Measurements from ENCODE around the gene SEC14L1.

SEC14L1 gene

DNA sequence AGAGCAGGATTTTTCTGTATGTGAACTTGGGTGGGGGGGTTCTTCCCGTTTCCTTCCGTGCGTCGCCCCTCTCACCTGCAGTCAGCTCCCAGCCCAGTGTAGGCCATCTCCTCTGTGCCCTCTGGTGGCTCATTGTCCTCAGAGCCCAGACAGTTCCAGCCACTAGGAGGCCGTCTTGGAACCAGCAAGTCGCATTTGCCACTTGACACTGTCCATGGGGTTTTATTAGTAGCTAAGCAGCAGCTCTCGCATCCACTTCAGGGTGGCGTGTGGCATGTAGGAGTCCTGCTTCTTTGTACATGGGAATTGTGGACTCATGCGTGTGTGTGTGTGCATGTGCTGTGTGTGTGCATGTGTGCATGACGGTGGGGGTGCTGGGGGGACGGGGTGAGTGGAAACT lies 74.0 kb downstream of the SEC14L1 start:
- no peak for DNase-seq (ENCODE audit: low read depth)

DNA sequence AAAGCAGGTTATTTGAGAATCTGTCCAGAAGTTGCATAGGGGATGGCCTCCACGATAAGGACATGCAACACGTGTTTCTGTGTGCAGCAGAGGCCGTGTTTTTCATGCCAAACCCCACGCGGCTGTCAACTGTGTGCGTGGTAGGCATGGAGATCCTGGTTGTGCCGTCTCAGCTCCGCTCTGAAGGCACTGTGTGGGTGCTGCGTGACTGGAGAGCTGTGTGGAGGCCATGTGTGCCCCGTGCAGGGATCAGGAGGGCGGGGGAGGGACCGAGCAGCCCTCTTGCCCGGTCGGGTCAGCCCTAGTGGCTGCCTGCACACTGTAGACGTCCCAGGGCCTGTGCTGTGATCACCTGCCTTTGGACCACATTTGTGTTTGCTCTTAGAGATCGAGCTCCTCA lies 74.5 kb downstream of the SEC14L1 start:
- DNase-seq (ENCODE audit: low read depth) = no peak

DNA sequence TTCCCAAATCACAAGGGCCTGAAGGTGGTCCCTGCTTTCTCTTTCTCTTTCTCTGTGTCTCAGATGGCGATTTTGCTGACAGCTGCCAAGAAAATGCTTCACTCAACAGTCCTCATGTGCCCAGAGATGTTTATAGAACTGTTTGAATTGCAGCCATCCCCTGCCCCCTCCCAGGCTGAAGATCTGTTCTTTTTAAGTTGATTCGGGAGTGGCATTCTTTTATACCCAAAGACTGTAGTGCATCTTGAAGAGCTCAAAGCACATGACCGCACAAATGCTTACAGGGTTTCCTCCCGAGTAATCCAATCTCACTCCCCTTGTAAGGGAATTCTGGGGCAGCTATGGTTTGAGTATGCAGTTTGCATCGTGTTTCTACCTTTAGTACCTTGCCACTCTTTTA lies 75.7 kb downstream of the SEC14L1 start:
- no peak for DNase-seq (ENCODE audit: low read depth)

DNA sequence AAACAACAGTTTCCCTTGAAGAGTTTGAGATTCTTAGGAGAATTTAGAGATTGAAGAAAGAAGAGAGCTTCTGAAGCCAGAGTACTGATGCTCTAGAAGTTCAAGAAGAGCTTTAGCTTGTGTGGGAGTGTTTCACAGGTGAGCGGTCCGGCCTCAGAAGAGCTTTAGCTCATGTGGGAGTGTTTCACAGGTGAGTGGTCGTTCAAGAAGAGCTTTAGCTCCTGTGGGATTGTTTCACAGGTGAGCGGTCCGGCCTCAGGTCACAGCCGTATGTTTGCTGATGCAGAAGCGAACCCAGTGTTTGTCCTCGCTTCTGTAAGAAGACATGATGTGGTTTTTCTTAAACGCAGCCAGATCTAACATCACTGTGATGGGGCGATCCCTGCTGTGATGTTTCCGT lies 76.4 kb downstream of the SEC14L1 start:
- no peak for DNase-seq (ENCODE audit: low read depth)

DNA sequence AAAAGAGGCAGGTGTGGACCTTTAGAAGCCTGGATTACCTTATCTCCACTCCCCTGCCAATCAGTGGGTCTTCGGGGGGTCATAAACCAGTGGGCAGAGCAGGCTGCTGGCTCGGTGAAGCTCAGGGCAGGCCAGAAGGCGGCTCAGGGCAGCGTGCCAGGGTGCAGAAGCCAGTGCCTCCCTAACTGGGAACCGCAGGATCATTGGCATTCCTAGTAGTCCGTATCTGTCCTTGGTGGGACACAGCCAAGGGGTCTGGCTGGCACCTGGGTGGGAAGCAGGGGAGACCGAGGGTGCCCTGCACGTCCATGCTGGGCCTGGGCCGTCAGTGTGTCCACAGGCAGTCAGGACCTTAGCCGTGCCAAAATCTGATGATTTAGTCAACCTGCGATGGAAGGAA lies 76.8 kb downstream of the SEC14L1 start:
- no peak for DNase-seq (ENCODE audit: low read depth)

DNA sequence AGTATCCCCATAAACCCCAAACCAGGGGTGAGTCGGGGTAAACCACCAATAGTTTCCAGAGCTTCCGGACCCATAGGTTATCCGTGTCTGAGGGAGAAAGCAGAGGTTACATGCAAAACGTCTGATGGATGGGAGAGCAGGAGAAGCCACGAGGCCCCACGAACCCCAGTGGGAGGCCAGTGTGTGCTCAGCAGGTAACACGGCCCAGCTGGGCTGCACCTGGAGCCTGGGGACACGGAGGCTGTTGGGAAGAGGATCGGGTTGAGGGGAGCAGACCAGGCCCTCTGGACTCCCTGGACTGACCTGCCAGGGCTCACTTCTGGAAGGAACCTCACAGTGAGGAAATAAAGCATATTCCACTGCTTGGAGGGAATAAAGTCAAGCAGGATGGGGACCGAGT lies 78.1 kb downstream of the SEC14L1 start:
- no peak for DNase-seq (ENCODE audit: low read depth)

DNA sequence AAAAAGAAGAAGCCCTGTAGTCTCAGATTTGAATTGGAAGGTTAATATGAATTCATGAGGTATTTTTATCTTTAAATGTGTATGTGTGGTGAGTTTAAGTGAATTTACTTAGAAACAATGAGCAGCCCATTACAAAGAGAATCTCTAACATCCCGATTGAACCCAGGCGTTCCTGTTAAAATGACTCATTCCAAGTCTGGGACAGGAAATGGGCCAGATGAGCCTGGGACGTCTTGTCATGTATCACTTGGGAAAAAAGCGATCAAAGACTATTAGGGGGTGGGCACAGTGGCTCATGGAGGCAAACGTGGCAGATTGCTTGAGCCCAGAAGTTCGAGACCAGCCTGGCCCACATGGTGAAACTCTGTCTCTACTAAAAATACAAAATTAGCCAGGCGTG lies 81.6 kb downstream of the SEC14L1 start:
- no peak for DNase-seq (ENCODE audit: low read depth)

DNA sequence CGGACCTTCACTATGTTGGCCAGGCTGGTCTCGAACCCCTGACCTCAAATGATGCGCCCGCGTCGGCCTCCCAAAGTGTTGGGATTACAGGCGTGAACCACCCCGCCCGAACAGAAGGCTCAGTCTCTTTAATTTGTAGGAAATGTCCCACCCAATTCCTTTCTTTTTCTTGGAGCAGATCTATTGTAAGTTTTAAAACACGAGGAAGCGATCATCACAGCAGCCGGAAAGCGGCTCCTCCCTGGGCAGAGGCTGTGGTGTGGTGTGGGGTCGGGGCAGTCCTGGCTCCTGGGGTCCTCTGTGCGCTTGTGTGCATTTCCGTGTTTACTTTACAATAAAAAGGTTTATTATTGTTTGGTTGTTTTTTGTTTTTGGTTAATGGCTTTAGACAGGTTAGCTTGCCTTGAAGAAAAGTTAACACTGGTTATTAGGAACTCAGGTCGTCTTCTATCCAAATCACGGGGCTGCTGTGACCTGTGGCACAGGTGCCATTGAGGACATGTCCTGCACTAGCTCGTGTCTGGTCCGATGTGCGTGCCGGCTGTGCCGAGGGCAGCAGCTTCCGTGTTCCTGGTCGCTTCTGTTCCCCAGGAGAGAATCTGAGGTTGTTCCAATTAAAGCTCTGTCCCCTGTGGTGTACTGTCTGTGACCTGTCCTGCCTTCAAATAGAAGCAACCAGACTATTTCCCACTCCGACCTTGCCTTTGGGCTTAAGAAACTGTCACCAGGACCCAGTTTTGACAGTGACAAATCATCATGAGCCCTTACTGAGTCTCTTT lies 83.1 kb downstream of the SEC14L1 start:
- DNase-seq (ENCODE audit: low read depth) = no peak

DNA sequence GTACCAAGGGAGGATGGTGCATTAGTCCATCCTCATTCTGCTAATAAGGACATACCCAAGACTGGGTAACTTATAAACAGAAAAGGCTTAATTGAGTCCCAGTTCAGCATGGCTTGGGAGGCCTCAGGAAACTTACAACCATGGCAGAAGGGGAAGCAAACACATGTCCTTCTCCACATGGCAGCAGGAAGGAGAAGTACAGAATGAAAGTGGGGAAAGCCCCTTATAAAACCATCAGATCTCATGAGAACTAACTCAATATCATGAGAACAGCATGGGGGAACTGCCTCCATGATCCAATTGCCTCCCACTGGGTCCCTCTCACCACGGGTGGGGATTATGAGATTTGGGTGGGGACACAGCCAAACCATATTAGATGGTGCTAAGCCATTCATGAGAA lies 84.5 kb downstream of the SEC14L1 start:
- DNase-seq (ENCODE audit: low read depth) = no peak

DNA sequence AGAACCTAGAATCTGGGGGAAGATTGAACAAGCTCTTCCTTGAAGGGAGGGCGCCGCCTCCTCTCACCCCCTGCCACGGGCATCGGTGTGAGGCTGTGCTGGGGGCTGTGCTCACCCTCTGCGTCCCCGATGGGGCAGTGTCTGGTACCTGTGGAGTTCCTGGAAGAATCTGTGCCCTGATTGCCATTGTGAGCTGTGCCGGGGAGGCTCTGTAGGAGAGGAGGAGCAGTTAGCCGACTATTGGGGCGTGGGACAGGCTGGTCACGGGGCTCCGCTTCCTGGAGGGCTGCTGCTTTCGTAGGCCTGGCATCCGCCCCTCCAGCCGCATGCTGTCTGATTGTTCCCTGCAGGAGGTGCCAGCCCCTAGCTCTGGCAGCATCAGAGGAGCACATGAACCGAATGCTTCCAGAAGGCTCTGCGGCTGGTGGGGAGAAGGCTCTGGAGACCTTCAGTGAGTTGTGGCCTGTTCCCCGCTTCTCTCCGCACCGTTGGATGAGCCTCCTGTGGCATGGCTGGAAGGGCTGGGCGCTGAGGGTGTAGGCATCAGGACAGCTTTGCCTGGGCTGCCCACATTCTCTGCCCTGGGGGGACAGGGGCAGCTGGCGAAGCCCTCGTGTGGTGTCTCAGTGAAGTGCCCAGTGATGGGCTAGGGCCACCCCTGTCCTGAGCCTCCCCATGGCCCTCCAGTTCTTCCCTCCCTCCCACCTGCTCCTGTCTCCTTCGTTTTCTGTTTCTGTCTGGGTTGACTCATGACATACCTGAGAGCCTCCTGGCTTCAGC lies 86.9 kb downstream of the SEC14L1 start:
- no peak for DNase-seq (ENCODE audit: low read depth)

DNA sequence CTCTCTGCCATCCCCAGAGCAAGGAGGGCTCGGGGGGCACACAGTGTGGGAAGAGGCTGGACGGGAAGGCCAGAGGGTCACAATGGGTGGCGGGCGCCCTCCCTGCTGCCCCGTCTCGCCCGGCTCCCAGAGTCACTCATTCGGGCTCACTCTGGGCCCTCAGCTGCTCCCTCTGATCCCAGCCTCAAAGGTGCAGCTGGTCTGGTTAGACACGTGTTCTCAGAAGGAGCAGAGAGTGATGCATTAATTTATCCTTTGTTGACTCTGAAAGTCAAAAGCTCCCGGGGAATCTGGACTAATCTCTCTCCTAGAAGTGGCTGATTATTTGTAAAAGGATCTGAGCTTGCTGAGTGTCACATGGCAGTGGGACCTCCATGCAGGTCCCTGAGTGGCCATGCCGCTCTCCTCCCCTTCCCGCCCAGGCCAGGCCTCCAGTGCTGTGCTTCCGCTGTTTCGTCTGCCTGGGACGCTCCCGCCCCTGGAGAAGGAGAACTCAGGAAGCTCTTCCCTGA lies 87.5 kb downstream of the SEC14L1 start:
- DNase-seq (ENCODE audit: low read depth) = no peak

DNA sequence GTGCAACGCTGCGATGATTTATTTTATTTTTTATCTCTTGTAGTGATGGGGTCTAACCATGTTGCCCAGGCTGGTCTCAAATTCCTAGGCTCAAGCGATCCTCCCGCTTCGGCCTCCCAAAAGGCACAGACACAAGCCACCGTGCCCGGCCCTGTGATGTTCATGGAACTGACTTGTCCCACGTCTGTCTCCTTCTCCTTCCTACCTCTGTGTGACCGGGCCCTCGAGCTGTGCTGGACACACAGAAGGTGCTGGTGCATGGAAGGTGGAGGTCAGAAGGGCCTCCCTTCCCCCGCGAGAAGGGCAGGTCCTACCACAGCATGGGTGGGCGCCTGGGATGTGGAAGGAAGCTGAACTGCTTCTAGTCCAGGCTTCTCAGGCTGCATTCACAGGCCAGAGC lies 88.0 kb downstream of the SEC14L1 start:
- DNase-seq (ENCODE audit: low read depth) = no peak

DNA sequence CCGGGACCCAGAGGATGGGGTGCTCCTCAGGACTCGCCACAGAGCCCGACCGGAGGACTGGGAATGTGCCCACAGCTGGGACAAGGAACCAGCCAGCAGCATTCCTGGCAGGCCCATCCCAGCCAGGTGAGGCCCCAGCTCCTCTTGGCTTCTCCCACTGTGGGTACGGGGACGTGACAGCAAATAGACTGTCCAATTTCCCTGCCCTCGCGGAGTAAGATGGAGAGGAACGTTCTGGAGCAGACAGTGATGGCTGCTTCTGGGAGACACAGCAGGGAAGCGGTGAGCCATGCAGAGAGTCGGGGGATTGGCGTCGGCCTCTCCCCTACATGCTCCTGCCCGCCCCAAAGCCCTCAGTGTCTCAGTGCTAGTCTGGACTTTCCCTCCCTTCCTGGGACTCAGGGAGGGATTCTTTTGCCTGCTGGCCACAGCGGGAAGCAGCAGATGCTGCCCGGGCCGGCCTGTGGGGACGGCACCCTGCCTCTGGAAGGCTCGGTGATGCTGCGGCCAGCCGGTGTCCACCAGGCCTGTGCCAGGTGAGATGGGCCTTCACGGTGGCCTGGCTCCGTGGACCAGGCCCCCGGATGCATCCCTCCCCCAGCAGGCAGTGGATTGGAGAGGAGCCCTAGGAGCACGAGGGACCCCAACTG lies 89.1 kb downstream of the SEC14L1 start:
- no peak for DNase-seq (ENCODE audit: low read depth)

DNA sequence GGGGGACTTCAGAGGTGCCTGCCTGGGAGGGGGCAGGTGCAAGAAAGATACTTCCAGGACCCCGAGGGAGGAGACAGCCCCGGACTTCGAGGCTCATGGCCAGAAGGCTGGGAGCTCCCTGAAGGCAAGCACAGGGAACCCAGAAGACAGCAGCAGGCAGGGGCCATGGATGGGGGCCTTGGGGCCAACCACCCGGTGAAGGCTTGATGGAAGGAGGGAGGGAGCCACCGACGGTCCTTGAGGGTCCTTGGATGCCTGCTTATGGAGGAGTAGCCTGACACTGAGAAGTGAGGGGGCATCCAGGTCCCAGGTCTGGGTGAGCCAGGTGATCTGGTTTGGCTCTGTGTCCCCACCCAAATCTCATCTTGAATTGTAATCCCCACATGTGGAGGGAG lies 89.7 kb downstream of the SEC14L1 start:
- DNase-seq (ENCODE audit: low read depth) = no peak

DNA sequence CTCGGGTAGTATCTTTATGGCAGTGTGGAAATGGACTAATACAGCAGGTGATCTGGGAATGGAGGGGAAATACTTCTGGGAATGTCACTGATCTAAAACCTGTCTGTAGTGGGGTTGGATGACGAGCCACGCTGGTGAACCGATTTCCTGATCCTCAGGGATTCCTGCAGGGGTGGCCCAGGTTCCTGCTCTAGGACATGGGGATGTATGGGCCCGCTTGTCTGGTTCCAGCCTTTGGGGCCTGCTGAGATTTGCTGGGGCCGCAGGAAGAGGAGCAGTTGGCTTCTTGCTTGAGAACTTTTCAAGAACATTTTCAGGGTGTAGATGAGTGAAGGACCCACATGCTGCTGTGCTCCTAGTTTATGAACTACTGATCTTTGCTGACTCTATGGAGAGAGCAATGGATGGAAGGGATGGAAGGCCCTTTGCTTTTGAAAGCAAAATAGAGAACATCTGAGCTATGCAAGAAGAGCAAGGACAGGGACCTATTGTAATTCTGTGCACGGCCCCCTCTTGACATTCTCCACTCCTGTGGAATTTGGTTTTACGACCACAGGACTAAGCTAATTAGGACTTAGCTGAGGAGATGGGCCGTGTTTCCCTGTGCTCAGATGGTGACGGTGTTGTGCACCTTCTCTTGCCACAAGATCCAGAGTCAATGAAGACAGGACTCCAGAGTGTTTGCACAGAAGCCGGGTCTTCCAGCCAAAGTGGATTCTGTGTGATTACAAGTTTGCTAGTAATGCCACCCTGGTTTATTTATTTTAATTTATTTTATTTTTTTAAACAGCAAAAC lies 90.5 kb downstream of the SEC14L1 start:
- no peak for DNase-seq (ENCODE audit: low read depth)

DNA sequence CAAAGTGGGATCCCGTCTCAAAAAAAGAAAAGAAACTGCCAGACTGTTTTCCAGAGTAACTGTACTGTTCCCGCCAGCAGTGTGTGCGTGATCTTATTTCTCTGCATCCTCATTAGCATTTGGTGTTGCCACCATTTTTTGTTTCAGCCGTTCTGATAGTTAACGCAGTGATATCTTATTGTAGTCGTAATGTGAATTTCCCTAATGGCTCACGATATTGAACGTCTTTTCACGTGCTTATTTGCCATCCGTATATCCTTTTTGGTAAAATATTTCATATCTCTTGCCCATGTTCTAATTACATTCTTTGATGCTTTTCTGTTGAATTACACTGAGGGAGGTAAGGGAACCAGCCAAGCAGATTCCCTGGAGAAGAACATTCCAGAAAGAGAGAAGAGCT lies 92.4 kb downstream of the SEC14L1 start:
- DNase-seq (ENCODE audit: low read depth) = no peak

DNA sequence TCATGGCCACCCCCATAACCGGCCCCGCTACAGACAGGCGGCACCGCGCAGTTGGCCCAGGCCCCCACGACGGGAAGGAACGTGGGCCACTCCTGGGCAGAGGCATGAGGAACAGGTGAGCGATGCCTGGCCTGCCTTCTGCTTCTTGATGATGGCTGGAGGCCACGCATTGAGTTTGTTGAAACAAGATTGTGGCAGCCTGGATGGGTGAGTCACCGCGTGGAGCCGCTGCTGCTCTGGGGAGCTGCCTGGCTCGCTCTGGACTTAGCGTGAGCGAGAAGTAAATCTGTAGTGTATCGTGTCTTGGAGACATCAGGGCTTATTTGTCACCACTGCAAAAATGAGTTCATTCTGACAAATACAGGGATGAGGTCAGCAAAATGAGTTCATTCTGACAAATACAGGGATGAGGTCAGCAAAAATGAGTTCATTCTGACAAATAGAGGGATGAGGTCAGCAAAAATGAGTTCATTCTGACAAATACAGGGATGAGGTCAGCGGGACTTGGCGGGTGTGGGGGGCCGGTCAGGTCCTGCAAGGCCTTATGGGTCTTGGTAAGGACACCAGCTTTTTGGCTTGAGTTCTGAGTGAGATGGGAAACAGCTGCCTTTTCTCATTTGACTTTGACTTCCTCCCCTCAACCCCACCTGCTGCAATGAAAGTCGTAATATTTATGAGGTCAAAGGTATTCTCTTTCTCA lies 93.0 kb downstream of the SEC14L1 start:
- DNase-seq (ENCODE audit: low read depth) = peak; percentile 44

DNA sequence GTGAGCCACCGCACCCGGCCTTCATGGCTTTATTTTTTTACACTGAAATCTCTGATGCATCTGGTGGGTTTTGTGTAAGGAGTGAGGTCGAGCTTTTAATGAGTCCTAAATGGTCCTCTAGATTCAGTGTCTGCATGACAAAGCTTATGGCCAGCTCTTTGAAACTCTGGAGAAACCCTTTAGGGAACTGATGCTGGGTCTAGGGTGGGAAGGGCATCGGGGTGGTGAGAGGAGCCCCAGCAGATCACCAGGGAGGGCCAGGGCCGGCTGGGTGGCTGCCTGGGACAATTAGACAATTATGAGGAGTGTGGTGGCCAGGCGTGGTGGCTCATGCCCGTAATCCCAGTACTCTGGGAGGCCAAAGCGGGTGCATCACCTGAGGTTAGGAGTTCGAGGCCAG lies 93.9 kb downstream of the SEC14L1 start:
- DNase-seq (ENCODE audit: low read depth) = no peak

DNA sequence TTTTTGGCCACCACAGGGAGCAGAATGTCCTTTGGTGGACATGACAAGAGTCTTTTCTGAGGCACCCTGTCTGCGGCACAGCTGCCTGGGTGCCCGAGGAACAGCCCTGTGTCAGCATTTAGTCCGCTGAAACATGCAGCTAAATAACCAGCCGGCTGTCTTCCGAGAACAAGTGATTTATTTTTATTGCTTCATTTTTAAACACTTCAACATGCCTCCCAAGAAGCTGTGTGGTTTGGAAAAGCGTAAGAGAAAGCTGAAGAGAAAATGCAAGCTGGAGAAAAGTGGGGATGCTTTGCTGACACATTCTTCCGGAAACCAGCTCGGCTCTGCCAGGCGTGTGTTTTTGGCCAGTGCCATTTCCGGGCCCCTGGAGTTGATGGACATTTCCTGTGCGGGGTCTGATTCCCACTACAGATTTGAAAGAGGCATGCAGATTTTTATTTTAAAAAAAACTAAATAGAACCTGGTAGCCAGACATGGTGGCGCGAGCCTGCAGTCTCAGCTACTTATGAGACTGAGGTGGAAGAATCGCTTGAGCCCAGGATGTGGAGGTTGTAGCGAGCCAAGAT lies 94.7 kb downstream of the SEC14L1 start:
- DNase-seq (ENCODE audit: low read depth) = peak; percentile 11

DNA sequence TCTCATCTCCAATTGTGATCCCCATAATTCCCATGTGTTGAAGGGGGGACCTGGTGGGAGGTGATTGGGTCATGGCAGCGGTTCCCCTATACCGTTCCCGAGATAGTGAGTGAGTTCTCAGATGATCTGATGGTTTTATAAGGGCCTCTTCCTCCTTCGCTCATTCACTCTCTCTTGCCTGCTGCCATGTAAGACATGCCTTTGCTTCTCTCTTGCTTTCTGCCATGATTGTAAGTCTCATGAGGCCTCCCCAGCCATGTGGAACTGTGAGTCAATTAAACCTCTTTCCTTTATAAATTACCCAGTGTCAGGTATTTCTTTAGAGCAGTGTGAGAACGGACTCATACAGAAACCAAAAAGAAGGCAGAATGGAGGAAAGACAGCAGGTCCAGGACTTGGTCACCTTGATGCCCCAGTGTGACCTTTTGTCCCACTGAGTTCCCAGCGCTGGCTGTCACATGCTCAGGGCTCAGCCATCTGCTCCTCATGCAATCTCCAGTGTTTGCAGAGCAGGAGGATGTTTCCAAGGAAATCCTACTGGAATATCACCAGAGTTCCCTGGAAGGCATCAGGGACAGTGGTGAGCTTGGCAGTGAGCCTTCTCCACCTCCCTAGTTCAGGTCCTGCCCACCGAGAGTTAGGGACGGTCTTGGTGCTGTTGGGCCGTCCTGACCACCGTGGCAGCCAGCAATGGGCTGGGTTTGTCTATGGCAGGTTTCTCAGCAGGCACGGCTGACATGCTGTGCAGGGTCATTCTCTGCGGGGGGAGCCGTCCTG lies 96.7 kb downstream of the SEC14L1 start:
- no peak for DNase-seq (ENCODE audit: low read depth)
